Measurements from ENCODE around the gene PPP2R2B. TPM values are rescaled to one million over a fixed set of nuclear protein-coding genes. Genes with fewer than 3 reads are reported as not detected.

The PPP2R2B gene
- total RNA-seq, 4 donors from 2014 or later: 0.31 to 1.9 (median 0.96) TPM

DNA sequence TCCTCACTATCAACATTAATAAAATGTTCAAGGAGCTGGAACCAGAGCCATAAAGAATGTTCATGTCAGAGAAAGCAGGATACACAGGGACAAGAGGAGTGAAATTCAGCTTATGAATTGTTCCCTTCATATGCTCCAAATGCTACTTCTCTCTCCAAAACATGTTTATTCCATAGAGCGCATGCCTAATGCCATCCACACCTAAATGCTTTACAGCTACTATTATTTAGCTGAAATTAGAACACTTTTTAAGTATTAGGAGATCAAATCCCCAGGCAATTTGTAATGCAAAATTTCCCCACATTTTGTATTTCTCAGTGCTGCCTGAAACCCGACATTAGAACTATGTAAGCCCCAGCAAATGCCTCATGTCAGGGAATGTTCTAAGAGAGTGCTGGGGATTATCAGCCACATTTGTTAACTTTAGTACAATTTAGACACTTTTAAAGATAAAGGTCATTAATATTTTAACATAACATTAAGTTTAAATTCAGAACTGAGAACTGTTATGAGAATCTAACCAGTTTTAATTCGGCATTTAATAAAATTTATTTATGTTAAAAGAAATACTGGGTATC is 75.5 kb downstream of the PPP2R2B start:
- DNase-seq (ENCODE audit: low spot score) (no peak), ATAC-seq (ENCODE audit: low FRiP score) (no peak)
- TF ChIP-seq, protein P1, sequence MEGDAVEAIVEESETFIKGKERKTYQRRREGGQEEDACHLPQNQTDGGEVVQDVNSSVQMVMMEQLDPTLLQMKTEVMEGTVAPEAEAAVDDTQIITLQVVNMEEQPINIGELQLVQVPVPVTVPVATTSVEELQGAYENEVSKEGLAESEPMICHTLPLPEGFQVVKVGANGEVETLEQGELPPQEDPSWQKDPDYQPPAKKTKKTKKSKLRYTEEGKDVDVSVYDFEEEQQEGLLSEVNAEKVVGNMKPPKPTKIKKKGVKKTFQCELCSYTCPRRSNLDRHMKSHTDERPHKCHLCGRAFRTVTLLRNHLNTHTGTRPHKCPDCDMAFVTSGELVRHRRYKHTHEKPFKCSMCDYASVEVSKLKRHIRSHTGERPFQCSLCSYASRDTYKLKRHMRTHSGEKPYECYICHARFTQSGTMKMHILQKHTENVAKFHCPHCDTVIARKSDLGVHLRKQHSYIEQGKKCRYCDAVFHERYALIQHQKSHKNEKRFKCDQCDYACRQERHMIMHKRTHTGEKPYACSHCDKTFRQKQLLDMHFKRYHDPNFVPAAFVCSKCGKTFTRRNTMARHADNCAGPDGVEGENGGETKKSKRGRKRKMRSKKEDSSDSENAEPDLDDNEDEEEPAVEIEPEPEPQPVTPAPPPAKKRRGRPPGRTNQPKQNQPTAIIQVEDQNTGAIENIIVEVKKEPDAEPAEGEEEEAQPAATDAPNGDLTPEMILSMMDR (IDR thresholded peaks at IDR 0.05): no peak

DNA sequence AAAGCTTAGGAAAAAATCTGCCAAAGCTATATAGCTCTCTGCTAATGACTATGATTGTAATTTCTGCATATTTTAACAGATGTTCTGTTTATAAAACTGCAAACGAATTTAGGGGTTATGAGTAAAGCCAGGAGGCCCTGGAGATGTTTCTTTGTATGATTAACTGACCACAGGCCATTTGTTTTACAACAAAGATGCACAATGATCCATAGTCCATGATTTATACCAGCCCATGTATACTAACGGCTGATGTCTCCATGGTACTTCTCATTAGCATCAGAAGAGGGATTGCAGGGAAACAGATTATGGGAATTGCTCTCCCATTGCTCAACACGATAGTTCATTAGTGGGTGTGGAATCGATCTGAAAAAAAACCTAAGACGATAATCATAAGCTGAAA is 78.9 kb downstream of the PPP2R2B start:
- ATAC-seq (ENCODE audit: low FRiP score) (no peak), DNase-seq (ENCODE audit: low spot score) (no peak)
- TF ChIP-seq, protein P1 (IDR thresholded peaks at IDR 0.05): no peak

DNA sequence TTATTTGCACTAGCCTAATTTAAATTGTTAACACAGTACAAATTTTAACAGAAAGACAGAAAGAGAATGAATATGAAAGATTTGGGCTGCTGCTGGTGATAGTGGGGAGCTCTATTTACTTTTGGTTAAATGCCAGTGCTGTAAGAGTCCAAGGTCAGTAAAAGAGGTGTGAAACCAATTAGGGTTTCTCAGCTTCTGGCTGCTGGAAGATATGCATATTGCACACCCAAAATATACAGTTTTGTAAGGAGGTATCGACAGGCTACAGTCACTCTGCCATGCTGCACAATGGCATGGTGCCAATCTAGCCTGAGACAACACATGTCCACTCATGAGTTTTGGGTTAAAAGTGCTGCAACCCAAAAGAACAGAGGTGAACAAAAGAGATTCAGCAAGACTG is 79.3 kb downstream of the PPP2R2B start:
- TF ChIP-seq, protein P1 (IDR thresholded peaks at IDR 0.05): no peak
- no peak for ATAC-seq (ENCODE audit: low FRiP score)
- DNase-seq (ENCODE audit: low spot score): no peak

DNA sequence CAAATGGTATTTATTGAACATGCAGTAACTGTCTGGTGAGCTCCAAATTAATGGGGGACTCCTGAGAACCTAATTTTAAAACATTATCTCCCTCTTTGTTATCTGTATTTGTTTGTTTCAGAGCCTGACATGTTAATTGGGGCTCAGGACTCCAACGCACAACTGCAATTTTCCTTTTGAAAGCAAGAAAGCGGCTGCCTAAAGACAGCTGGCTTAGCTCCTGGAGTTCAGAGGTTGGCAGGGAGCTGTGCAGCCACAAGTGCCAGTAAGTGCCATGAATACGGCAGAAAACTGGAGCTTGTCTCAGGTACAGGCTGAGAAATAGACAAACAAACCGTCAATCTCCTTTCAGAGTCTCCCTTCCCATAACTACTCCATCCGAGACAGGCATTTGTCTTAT is 80.9 kb downstream of the PPP2R2B start:
- DNase-seq (ENCODE audit: low spot score) (no peak), ATAC-seq (ENCODE audit: low FRiP score) (no peak)
- TF ChIP-seq, protein P1 (IDR thresholded peaks at IDR 0.05): no peak

DNA sequence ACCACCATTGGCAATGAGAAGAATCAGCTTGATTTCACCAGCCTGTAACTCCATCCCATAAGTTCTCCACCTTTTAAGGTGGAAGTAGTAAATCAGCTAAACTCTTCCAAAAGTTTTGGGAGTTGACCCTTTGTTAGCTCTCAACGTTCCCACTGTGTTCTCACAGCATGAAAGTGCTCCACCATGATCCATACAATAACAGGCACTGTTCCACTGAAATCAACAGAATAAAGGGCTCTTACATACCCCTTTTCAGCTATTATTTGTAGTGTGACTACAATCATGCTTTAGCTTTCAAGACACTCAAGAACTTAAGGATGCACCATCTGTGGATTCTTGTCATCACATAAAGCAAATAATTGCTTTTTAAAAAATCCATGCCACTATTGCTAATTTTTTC is 81.6 kb downstream of the PPP2R2B start:
- DNase-seq (ENCODE audit: low spot score): no peak
- ATAC-seq (ENCODE audit: low FRiP score): no peak
- TF ChIP-seq, protein P1 (IDR thresholded peaks at IDR 0.05): no peak

DNA sequence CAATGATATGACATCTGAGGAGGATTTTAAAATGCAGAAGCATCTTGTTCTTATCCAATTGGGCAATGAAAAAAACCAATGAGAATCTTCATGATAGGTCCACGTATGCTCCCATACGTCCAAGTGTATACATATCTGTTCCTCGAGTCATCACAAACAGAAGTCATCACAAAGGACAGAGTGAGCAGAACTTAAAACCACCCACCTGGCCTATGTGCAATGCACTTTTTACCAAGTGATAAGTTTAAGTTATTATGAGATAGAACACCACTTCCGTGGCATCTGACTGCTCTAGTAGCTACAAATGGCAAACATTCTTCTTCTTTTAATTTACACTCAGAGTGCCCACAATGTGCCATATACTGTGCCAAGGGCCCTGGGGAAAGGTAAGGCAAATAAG is 82.4 kb downstream of the PPP2R2B start:
- no peak for ATAC-seq (ENCODE audit: low FRiP score)
- TF ChIP-seq, protein P1 (IDR thresholded peaks at IDR 0.05): no peak
- no peak for DNase-seq (ENCODE audit: low spot score)

DNA sequence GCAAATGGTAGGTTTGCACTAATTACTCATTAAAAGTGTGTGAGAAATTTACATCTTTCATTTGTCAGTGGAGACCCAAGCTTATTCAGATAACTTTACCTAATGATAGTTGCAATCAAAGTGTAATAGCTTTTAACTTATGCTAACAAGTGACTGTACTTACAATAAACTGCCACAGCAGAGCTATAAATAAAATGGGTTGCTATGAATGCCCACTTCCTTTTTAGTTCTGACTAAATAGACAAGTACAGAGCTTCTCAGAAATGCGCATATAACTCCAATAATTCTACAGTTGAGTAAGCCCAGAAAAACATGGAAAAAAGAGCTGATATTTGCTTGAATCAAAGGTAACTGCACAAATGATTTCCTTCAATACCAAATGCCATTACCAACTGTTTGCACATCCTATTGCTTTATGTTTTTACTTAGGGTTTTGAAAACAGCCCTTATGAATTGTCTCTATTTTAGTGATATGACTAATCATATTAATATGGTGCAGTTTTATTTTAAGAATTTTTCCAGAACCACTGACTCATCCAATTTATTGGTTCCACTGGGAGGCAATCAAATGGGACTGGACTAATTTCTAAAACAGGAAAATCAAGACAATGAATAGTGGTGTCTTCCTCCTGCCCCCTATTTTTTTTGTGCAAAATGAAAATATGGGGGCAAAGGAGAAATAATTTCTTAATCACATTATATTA is 84.1 kb downstream of the PPP2R2B start:
- TF ChIP-seq, protein P1 (IDR thresholded peaks at IDR 0.05): no peak
- DNase-seq (ENCODE audit: low spot score) (no peak), ATAC-seq (ENCODE audit: low FRiP score) (no peak)
